NOMO-1 treated with dmso at 0.1 percent for 144 hours (cell line): ENCODE results near the gene SPPL2C.

Experiments
- DNase-seq: peaks from one replicate; lab custom pipeline; 2025; ENCODE audit not compliant: unreplicated experiment; lab: John Stamatoyannopoulos, UW

SPPL2C gene

DNA sequence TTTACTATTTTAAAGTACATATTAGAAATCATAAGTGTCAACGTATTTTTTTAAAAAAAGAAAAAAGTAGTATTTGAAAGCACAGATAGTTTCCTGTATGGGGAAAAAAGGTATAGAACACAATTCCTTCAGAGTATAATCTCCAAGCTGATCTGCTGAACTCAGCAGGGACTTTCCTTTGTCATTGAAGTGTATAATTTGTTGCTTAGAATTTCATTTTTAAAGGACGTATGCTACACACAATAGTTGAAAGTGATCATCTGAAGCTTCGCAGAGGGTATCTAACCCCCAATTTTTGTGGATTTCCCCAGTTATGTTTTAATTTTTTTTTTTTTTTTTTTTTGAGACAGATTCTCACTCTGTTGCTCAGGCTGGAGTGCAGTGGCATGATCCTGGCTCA, 29.5 kb downstream of the SPPL2C start:
- DNase-seq: no peak

DNA sequence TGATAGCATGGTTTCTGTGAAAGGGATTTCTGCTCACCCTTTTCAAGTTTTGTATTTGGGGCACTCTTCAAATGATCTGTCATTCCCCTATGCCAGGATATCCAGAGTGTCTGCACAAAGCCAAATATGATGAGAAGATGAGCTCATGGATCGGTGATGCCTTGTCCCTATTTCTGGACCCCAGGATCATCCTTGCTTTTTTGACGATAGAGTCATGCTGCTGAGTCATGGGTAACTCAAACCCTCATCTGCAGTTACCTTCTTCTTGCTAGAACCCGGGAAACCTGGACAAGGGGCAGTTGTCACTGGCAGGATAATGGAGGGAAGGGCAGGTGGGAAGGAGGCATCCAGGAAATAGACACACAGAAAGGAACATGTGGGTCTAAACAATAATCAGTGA, 31.9 kb downstream of the SPPL2C start:
- no peak for DNase-seq

DNA sequence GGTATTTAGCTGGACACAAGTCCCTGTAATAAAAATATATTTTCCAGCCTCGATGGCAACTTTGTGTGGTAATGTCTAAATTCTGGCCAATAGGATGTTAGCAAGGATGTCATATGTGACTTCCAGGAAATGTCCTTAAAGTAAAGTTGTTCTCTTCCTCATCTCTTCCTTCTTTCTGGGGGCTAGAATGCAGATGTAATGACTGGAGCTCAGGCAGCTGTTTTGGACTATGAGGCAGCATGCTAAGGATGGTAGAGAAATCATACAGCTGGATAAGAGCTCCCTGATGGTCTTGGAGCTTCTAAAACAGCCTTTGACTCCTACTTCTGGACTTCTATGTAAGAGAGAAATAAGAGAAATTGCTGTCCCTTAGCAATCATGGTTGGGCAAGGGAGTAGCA, 32.8 kb downstream of the SPPL2C start:
- DNase-seq: no peak

DNA sequence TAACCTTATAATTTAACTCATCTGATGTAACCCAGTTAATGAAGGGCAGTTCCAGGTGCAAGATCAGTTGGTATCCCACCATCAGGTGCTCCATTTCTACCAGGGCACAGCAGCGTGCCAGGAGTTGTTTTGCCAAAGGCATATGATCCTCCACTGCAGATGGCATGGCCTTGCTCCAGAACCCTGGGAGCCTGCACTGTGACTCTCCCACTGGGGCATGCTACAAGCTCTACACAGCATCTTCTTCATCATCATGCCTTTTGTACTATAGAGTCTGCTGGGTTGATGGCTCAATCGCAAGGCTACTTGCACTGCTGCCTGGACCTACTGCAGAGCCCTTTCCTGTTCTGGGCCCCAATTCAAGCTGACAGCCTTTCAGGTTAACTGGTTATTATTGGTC, 38.4 kb downstream of the SPPL2C start:
- DNase-seq: no peak

DNA sequence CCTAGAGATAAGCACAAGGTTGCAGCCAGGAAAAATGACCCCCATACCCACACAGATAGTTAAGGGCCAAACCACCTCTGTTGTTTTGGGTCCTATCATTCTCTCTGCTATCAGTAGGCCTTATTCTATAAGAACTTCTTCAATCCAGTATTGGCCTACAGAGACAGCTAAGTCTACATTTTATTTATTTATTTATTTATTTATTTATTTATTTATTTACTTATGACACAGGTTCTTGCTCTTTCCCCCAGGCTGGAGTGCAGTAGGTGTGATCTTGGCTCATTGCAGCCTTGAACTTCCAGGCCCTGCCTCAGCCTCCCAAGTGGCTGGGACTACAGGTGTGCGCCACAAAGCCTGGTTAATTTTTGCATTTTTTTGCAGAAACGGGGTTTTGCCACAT, 42.2 kb downstream of the SPPL2C start:
- DNase-seq: no peak

DNA sequence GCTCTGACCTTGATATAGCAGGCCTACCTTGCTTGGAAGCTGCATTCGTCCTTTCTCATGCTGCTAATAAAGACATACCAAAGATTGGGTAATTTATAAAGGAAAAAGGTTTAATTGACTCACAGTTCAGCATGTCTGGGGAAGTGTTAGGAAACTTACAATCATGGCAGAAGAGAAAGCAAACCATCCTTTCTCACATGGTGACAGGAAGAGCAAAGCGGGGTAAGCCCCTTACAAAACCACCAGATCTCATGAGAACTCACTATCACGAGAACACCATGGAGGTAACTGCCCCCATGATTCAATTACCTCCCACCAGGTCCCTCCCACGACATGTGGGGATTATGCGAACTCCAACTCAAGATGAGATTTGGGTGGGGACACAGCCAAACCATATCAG, 43.7 kb downstream of the SPPL2C start:
- no peak for DNase-seq

DNA sequence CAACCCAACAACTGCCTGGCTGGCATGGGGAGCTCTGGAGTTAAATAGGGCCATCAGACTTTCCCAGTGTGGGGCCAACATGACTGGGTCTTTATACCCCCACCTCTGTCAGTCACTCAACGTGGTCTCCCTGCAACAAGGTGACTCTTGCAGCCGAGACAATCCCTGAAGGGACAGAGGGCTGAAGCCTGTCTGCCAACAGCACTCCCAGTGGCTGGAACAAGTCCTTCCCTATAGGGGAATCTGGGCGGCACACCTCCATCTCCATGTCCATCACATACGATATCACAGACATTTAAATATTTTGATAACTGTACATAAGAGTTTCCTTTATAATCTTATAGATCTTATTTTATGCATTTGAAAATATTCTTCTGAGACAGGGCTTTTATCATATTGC, 44.9 kb downstream of the SPPL2C start:
- no peak for DNase-seq

DNA sequence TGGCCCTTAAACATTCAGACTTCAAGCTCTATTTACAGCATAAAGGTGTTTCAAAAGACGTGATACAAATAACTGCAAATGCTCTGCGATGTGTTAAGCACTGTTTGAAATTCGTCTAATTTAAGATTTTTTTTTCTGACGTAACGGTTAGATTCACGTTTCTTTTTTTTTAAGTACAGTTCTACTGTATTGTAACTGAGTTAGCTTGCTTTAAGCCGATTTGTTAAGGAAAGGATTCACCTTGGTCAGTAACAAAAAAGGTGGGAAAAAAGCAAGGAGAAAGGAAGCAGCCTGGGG, 49.0 kb downstream of the SPPL2C start:
- DNase-seq: no peak

DNA sequence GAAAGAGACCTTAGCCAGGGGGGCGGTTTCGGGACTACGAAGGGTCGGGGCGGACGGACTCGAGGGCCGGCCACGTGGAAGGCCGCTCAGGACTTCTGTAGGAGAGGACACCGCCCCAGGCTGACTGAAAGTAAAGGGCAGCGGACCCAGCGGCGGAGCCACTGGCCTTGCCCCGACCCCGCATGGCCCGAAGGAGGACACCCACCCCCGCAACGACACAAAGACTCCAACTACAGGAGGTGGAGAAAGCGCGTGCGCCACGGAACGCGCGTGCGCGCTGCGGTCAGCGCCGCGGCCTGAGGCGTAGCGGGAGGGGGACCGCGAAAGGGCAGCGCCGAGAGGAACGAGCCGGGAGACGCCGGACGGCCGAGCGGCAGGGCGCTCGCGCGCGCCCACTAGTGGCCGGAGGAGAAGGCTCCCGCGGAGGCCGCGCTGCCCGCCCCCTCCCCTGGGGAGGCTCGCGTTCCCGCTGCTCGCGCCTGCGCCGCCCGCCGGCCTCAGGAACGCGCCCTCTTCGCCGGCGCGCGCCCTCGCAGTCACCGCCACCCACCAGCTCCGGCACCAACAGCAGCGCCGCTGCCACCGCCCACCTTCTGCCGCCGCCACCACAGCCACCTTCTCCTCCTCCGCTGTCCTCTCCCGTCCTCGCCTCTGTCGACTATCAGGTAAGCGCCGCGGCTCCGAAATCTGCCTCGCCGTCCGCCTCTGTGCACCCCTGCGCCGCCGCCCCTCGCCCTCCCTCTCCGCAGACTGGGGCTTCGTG, 49.5 kb downstream of the SPPL2C start, which contains the start of gene MAPT:
Gene MAPT, plus strand, starts transcription at position 533 of the 763 bp plus-strand sequence. CDS start 67,784 bp downstream, outside the sequence.
- peak; percentile 70 for DNase-seq

DNA sequence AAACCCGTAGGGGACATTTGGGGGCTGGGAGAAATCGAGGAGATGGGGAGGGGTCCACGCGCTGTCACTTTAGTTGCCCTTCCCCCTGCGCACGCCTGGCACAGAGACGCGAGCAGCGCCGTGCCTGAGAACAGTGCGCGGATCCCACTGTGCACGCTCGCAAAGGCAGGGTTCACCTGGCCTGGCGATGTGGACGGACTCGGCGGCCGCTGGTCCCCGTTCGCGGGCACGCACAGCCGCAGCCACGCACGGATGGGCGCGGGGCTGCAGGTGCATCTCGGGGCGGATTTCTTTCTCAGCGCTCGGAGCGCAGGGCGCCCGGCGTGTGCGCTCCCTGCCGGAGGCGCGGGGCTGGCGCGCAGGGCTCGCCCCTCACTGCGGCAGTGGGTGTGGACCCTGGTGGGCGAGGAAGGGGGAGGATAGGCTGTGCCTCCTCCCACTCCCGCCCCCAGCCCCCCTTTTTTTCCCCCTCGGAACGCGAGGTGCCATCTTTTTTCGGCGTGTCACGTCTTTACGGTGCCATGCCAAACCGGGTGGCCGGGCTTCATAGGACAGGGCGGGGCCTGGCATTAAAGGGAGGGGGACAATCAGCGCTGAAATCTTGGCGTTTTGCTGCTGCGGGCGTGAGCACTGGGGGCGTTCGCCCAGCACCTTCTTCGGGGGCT, 50.8 kb downstream of the SPPL2C start:
- DNase-seq: no peak

DNA sequence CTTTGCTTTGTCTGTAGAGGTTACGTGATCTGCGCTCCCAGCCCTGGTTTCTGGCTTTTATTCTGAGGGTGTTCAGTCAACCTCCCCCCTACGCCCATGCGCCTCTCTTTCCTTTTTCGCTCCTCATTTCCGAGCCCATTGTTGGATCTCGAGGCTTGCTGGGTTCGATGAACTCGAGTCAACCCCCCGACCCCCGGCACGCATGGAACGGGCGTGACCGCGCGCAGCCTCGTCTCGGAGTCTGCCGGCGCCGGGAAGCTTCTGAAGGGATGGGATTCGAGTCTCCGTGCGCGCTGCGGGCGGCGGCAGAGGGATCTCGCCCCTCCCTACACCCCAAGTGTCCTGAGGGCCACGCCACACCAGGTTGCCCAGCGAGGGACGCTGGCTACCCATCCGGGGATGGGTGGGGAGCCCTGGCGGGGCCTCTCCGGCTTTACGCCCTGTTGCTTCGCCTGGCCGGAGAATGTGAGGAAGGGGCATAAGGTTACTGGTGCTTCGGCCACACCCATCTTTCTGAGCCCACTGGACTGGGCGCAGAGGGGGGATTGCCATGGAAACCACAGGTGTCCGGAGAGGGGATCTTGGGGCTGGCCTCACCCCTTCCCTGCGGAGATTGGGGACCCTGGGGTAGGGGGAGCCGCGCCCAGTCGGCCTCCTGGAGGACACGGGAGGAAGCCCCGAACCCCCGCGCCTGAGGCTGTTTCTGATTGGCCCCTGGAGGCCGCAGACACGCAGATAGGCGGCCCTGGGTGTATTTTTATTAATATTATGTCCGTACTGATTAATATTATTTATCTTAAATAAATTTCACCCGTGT, 51.5 kb downstream of the SPPL2C start:
- no peak for DNase-seq
